ENCODE results near the gene RGMA.

DNA sequence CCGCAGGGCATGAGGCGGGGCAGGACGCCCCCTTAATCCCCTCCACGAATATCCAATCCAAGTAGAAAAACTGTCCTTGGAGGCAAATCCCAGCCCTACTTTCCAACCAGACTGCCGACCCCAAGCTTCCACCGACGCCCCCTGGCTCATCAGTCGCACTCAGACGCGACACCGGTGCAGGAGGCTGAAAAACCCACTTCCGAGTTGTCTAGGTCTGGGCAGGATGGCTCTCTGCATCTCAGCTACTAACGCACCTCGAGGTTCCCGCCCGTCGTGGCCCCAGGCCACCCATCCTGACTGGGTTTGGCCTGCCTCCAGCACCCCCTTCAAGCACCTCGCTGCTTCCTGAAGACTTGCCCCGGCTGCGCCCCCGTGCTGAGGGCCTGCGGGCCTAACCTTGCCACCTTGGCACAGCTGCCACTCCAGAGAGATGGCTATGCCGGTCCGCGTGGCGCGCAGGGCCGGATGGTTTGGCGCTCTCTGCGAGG is 15.5 kb downstream of the RGMA start:
- TF ChIP-seq, protein P1, sequence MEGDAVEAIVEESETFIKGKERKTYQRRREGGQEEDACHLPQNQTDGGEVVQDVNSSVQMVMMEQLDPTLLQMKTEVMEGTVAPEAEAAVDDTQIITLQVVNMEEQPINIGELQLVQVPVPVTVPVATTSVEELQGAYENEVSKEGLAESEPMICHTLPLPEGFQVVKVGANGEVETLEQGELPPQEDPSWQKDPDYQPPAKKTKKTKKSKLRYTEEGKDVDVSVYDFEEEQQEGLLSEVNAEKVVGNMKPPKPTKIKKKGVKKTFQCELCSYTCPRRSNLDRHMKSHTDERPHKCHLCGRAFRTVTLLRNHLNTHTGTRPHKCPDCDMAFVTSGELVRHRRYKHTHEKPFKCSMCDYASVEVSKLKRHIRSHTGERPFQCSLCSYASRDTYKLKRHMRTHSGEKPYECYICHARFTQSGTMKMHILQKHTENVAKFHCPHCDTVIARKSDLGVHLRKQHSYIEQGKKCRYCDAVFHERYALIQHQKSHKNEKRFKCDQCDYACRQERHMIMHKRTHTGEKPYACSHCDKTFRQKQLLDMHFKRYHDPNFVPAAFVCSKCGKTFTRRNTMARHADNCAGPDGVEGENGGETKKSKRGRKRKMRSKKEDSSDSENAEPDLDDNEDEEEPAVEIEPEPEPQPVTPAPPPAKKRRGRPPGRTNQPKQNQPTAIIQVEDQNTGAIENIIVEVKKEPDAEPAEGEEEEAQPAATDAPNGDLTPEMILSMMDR (conservative IDR thresholded peaks at IDR 0.05), result no peak
- TF ChIP-seq EZH2 (IDR thresholded peaks at IDR 0.05; ENCODE audit: low read depth), result no peak

Measured in PC-9 (cell line).